Keratinocyte (primary cell): Measurements from ENCODE around the gene ADAM12. TPM values are rescaled to one million over a fixed set of nuclear protein-coding genes. Genes with fewer than 3 reads are reported as not detected.

Source experiments
- DNase-seq: peaks from one replicate; pipeline ENCODE4 v3.0.0-alpha.2; 2011; ENCODE audit warnings: low read depth, missing footprints, low spot score
- FAIRE-seq: peaks from 2 replicates; lab custom pipeline; 2011; peaks lifted over from hg19 to GRCh38; lab: Jason Lieb, UNC
- H2AFZ ChIP-seq: 2 replicates; pipeline ENCODE4 v1.6.0; 2012; ENCODE audit warnings: low read length, control low read depth, inconsistent platforms; ENCODE audit not compliant: control insufficient read depth
- H3K27ac ChIP-seq: 2 replicates; pipeline ENCODE4 v1.5.1; 2011; ENCODE audit warnings: low read length; ENCODE audit not compliant: control insufficient read depth, insufficient read depth
- H3K27me3 ChIP-seq: 3 replicates; pipeline ENCODE4 v1.6.0; 2011; ENCODE audit warnings: low read length; ENCODE audit not compliant: control insufficient read depth, insufficient read depth; ENCODE audit errors: extremely low read depth
- H3K36me3 ChIP-seq, 2 experiments: 2 replicates in 1 of 2; 3 replicates in 1 of 2; pipeline ENCODE4 v1.5.1; 2011; ENCODE audit warnings: low read length in 2 of 2, mild to moderate bottlenecking in 1 of 2; ENCODE audit not compliant: control insufficient read depth in 2 of 2, insufficient read depth in 2 of 2; ENCODE audit errors: extremely low read depth in 1 of 2
- H3K4me1 ChIP-seq: 3 replicates; pipeline ENCODE4 v1.5.1; 2011; ENCODE audit warnings: low read length; ENCODE audit not compliant: control insufficient read depth, insufficient read depth; ENCODE audit errors: extremely low read depth
- H3K4me2 ChIP-seq: 3 replicates; pipeline ENCODE4 v1.6.0; 2011; ENCODE audit warnings: low read depth, low read length; ENCODE audit not compliant: control insufficient read depth, insufficient read depth; ENCODE audit errors: extremely low read depth
- H3K4me3 ChIP-seq, 3 experiments: fragments of 200-600 bp in 1 of 3; sonication (generic) in 1 of 3; 2 replicates in 2 of 3; 3 replicates in 1 of 3; pipeline ENCODE4 v1.5.1; 2011 to 2016; ENCODE audit warnings: low read length in 3 of 3, mild to moderate bottlenecking in 3 of 3, control low read depth in 2 of 3, inconsistent platforms in 1 of 3, low read depth in 1 of 3, mixed read lengths in 1 of 3, mixed run types in 1 of 3, moderate library complexity in 1 of 3; ENCODE audit not compliant: control insufficient read depth in 2 of 3, insufficient read depth in 2 of 3; ENCODE audit errors: extremely low read depth in 1 of 3
- H3K79me2 ChIP-seq: 2 replicates; pipeline ENCODE4 v1.6.0; 2012; ENCODE audit warnings: low read length; ENCODE audit not compliant: control insufficient read depth, insufficient read depth
- H3K9ac ChIP-seq: 3 replicates; pipeline ENCODE4 v1.6.0; 2011; ENCODE audit warnings: low read length; ENCODE audit not compliant: control insufficient read depth, insufficient read depth; ENCODE audit errors: extremely low read depth
- H3K9me1 ChIP-seq: 3 replicates; pipeline ENCODE4 v1.6.0; 2011; ENCODE audit warnings: low read length; ENCODE audit not compliant: control insufficient read depth, insufficient read depth; ENCODE audit errors: extremely low read depth
- H3K9me3 ChIP-seq: 2 replicates; pipeline ENCODE4 v1.5.1; 2012; ENCODE audit warnings: low read depth, low read length; ENCODE audit not compliant: control insufficient read depth
- H4K20me1 ChIP-seq: 3 replicates; pipeline ENCODE4 v1.6.0; 2011; ENCODE audit warnings: low read length; ENCODE audit not compliant: control insufficient read depth, insufficient read depth; ENCODE audit errors: extremely low read depth
- CTCF ChIP-seq, 3 experiments: IDR thresholded peaks in 1 of 3; conservative IDR thresholded peaks in 1 of 3; optimal IDR thresholded peaks in 1 of 3; 2 replicates in 2 of 3; 3 replicates in 1 of 3; pipeline versions ENCODE3 to v1.5.1; 2011; ENCODE audit warnings: low read length in 3 of 3, mild to moderate bottlenecking in 3 of 3, moderate library complexity in 2 of 3, control low read depth in 1 of 3, inconsistent platforms in 1 of 3; ENCODE audit not compliant: insufficient read depth in 2 of 3; ENCODE audit errors: extremely low read depth in 1 of 3
- EZH2 ChIP-seq: IDR thresholded peaks from one replicate; pipeline ENCODE4 v1.6.1; 2012; ENCODE audit warnings: inconsistent platforms, mild to moderate bottlenecking, low read length, moderate library complexity
- dilution Hi-C: fragments of 300-500 bp; cut with MboI; formaldehyde crosslinking; loops from one replicate; pipeline ENCODE4 v1.7.0; 2020; ENCODE audit warnings: low sequenced_read_pairs; ENCODE audit not compliant: extremely low pct_ligation_motif_present
- polyA plus RNA-seq, 5 experiments: library from polyadenylated mRNA; depleted of rRNA in 3 of 5; stranded (reverse) in 3 of 5; stranded (forward) in 1 of 5; unstranded in 1 of 5; fragments of >200 nt; gene quantifications; 1 replicate in 1 of 5; 2 replicates in 3 of 5; 3 replicates in 1 of 5; pipeline versions ENCODE4 v1.2.1 to v1.2.3, GENCODE V29; 2011 to 2012; ENCODE audit warnings: missing spikeins in 2 of 5, low read depth in 1 of 5, low replicate concordance in 1 of 5

Gene ADAM12
- polyA plus RNA-seq, 1 donor (not counting 4 experiments of a cell fraction or from before 2014, with no cell fraction given) = 0.07 TPM

GRCh38 chr10:126210051-126210651 lies 178.1 kb downstream of the ADAM12 start:
- TF ChIP-seq EZH2 = no peak
- no peak for TF ChIP-seq CTCF (optimal IDR thresholded peaks at IDR 0.05 in 1 of 3, IDR thresholded peaks at IDR 0.05 in 1 of 3, conservative IDR thresholded peaks at IDR 0.05 in 1 of 3; ENCODE audit: extremely low read depth in 1 of 3, insufficient read depth in 2 of 3, low read length in 3 of 3)
- H3K9ac ChIP-seq = no peak overlapping the region
- H3K36me3 ChIP-seq = no peaks in the 10 kb centered on the region
- H3K4me3 ChIP-seq = no peak overlapping the region
- H3K79me2 ChIP-seq = no peaks in the 10 kb centered on the region
- H3K4me2 ChIP-seq = no peak overlapping the region
- H3K9me1 ChIP-seq = no peaks in the 10 kb centered on the region
- H4K20me1 ChIP-seq = no peaks in the 10 kb centered on the region
- H3K4me1 ChIP-seq = no peaks in the 10 kb centered on the region
- H3K9me3 ChIP-seq = no peaks in the 10 kb centered on the region
- H2AFZ ChIP-seq = no peak overlapping the region
- no peak for DNase-seq
- FAIRE-seq = no peak
- dilution Hi-C loops = no loop called here
- H3K27me3 ChIP-seq = peaks cover 7% of the 10 kb centered on the region
- no peak overlapping the region for H3K27ac ChIP-seq

GRCh38 chr10:126209451-126209850 lies 178.8 kb downstream of the ADAM12 start:
- no peak overlapping the region for H3K9ac ChIP-seq
- peaks cover 7% of the 10 kb centered on the region for H3K4me1 ChIP-seq
- no peak overlapping the region for H3K4me2 ChIP-seq
- H3K9me3 ChIP-seq = no peaks in the 10 kb centered on the region
- no peak for DNase-seq
- FAIRE-seq = no peak
- H3K27ac ChIP-seq = no peak overlapping the region
- TF ChIP-seq CTCF (optimal IDR thresholded peaks at IDR 0.05 in 1 of 3, IDR thresholded peaks at IDR 0.05 in 1 of 3, conservative IDR thresholded peaks at IDR 0.05 in 1 of 3; ENCODE audit: extremely low read depth in 1 of 3, insufficient read depth in 2 of 3, low read length in 3 of 3) (no peak), EZH2 (no peak)
- peaks cover 7% of the 10 kb centered on the region for H3K27me3 ChIP-seq
- dilution Hi-C loops = no loop called here
- H3K4me3 ChIP-seq = no peak overlapping the region
- no peak overlapping the region for H2AFZ ChIP-seq
- H3K36me3 ChIP-seq = no peaks in the 10 kb centered on the region
- no peaks in the 10 kb centered on the region for H3K79me2 ChIP-seq
- no peaks in the 10 kb centered on the region for H3K9me1 ChIP-seq
- H4K20me1 ChIP-seq = no peaks in the 10 kb centered on the region
